H9 (cell line): ENCODE measurements around the gene INPP5E. TPM values are rescaled to one million over a fixed set of nuclear protein-coding genes. Genes with fewer than 3 reads are reported as not detected.

Experiments
- DNase-seq: peaks from one replicate; pipeline ENCODE4 v3.0.0-alpha.2; 2017
- H2AFZ ChIP-seq: one replicate; pipeline ENCODE4 v1.6.1; 2013; ENCODE audit warnings: mild to moderate bottlenecking, low read length, control low read depth, moderate library complexity
- H2AK5ac ChIP-seq: 2 replicates; pipeline ENCODE4 v1.6.1; 2013; ENCODE audit warnings: low read length, control low read depth, mixed read lengths; ENCODE audit not compliant: insufficient read length
- H2BK120ac ChIP-seq: one replicate; pipeline ENCODE4 v1.6.1; 2013; ENCODE audit warnings: low read depth, mild to moderate bottlenecking, low read length, control low read depth, inconsistent platforms; ENCODE audit not compliant: poor library complexity, severe bottlenecking
- H2BK12ac ChIP-seq: 2 replicates; pipeline ENCODE4 v1.6.1; 2013; ENCODE audit warnings: low read length, control low read depth, mixed read lengths, low read depth; ENCODE audit not compliant: insufficient read length
- H2BK15ac ChIP-seq: 2 replicates; pipeline ENCODE4 v1.6.1; 2013; ENCODE audit warnings: low read depth, low read length, control low read depth
- H2BK20ac ChIP-seq: one replicate; pipeline ENCODE4 v1.6.1; 2013; ENCODE audit warnings: low read depth, mild to moderate bottlenecking, low read length, control low read depth, inconsistent platforms; ENCODE audit not compliant: poor library complexity, severe bottlenecking
- H2BK5ac ChIP-seq: 2 replicates; pipeline ENCODE4 v1.6.1; 2013; ENCODE audit warnings: low read length, control low read depth, mixed read lengths; ENCODE audit not compliant: insufficient read length
- H3K14ac ChIP-seq: 2 replicates; pipeline ENCODE4 v1.6.1; 2013; ENCODE audit warnings: low read length, control low read depth; ENCODE audit not compliant: insufficient read depth
- H3K18ac ChIP-seq: 2 replicates; pipeline ENCODE4 v1.6.1; 2013; ENCODE audit warnings: low read depth, mild to moderate bottlenecking, mixed read lengths, low read length, control low read depth; ENCODE audit not compliant: insufficient read length
- H3K23ac ChIP-seq: 2 replicates; pipeline ENCODE4 v1.6.1; 2013; ENCODE audit warnings: low read length, control low read depth, mixed read lengths, low read depth; ENCODE audit not compliant: insufficient read length
- H3K23me2 ChIP-seq: 2 replicates; pipeline ENCODE4 v1.6.1; 2013; ENCODE audit warnings: low read depth, mild to moderate bottlenecking, mixed read lengths, low read length, control low read depth; ENCODE audit not compliant: insufficient read length, poor library complexity, severe bottlenecking
- H3K27ac ChIP-seq: 2 replicates; pipeline ENCODE4 v1.5.1; 2013; ENCODE audit warnings: low read length, control low read depth, mixed read lengths, low read depth; ENCODE audit not compliant: insufficient read length
- H3K27me3 ChIP-seq: 2 replicates; pipeline ENCODE4 v1.6.1; 2013; ENCODE audit warnings: low read length, control low read depth, inconsistent platforms; ENCODE audit not compliant: insufficient read depth
- H3K4ac ChIP-seq: 2 replicates; pipeline ENCODE4 v1.6.1; 2013; ENCODE audit warnings: low read depth, mild to moderate bottlenecking, control low read depth, inconsistent platforms, low read length, moderate library complexity
- H3K4me1 ChIP-seq: 2 replicates; pipeline ENCODE4 v1.6.1; 2013; ENCODE audit warnings: low read length, control low read depth, inconsistent platforms; ENCODE audit not compliant: insufficient read depth
- H3K4me2 ChIP-seq: 2 replicates; pipeline ENCODE4 v1.6.1; 2013; ENCODE audit warnings: low read length, control low read depth, mixed read lengths; ENCODE audit not compliant: insufficient read length, insufficient read depth
- H3K56ac ChIP-seq: 2 replicates; pipeline ENCODE4 v1.6.1; 2013; ENCODE audit warnings: low read depth, mild to moderate bottlenecking, mixed read lengths, low read length, control low read depth; ENCODE audit not compliant: insufficient read length
- H3K79me1 ChIP-seq: 2 replicates; pipeline ENCODE4 v1.6.1; 2013; ENCODE audit warnings: low read depth, mild to moderate bottlenecking, moderate library complexity, low read length, control low read depth, inconsistent platforms; ENCODE audit not compliant: insufficient read depth, poor library complexity, severe bottlenecking
- H3K79me2 ChIP-seq: 2 replicates; pipeline ENCODE4 v1.6.1; 2013; ENCODE audit warnings: low read length, control low read depth, inconsistent platforms; ENCODE audit not compliant: insufficient read depth
- H3K9ac ChIP-seq: 2 replicates; pipeline ENCODE4 v1.6.1; 2013; ENCODE audit warnings: low read length, control low read depth, mixed read lengths; ENCODE audit not compliant: insufficient read length; ENCODE audit errors: extremely low read depth
- H3K9me3 ChIP-seq: one replicate; pipeline ENCODE4 v1.6.1; 2013; ENCODE audit warnings: low read depth, low read length, inconsistent platforms; ENCODE audit not compliant: control insufficient read depth
- H3T11ph ChIP-seq: one replicate; pipeline ENCODE4 v1.6.1; 2013; ENCODE audit warnings: mild to moderate bottlenecking, low read length, control low read depth, inconsistent platforms
- H4K20me1 ChIP-seq: one replicate; pipeline ENCODE4 v1.6.1; 2013; ENCODE audit not compliant: control insufficient read depth, insufficient read length, insufficient read depth
- H4K5ac ChIP-seq: 2 replicates; pipeline ENCODE4 v1.6.1; 2013; ENCODE audit warnings: low read depth, mild to moderate bottlenecking, mixed read lengths, low read length, control low read depth; ENCODE audit not compliant: insufficient read length
- H4K8ac ChIP-seq: replicated peaks from 2 replicates; pipeline ENCODE4 v1.6.1; 2013; ENCODE audit warnings: low read length, control low read depth, mixed read lengths, low read depth; ENCODE audit not compliant: insufficient read length
- H4K91ac ChIP-seq: 2 replicates; pipeline ENCODE4 v1.6.1; 2013; ENCODE audit warnings: low read depth, mild to moderate bottlenecking, moderate library complexity, mixed read lengths, low read length, control low read depth; ENCODE audit not compliant: insufficient read length
- H3K27ac Mint-ChIP-seq, 3 experiments: 2 replicates in 2 of 3; 3 replicates in 1 of 3; pipeline ENCODE4 v1.8.0; 2020 to 2021; ENCODE audit warnings: mixed read lengths in 3 of 3, mild to moderate bottlenecking in 1 of 3, moderate library complexity in 1 of 3
- H3K27me3 Mint-ChIP-seq: 2 replicates; pipeline ENCODE4 v1.8.0; 2021; ENCODE audit warnings: low read depth, mild to moderate bottlenecking, moderate library complexity, mixed read lengths
- H3K36me3 Mint-ChIP-seq, 3 experiments: 2 replicates in 2 of 3; 3 replicates in 1 of 3; pipeline ENCODE4 v1.8.0; 2020 to 2021; ENCODE audit warnings: low read depth in 3 of 3, mixed read lengths in 3 of 3; ENCODE audit not compliant: insufficient read depth in 1 of 3
- H3K4me1 Mint-ChIP-seq, 2 experiments: 2 replicates each; pipeline ENCODE4 v1.8.0; 2020; ENCODE audit warnings: mixed read lengths in 2 of 2
- H3K4me3 Mint-ChIP-seq, 2 experiments: 2 replicates in 1 of 2; 3 replicates in 1 of 2; pipeline ENCODE4 v1.8.0; 2020 to 2021; ENCODE audit warnings: mild to moderate bottlenecking in 2 of 2, mixed read lengths in 2 of 2, moderate library complexity in 1 of 2
- H3K9me3 Mint-ChIP-seq, 2 experiments: 2 replicates in 1 of 2; 3 replicates in 1 of 2; pipeline ENCODE4 v1.8.0; 2020; ENCODE audit warnings: mild to moderate bottlenecking in 2 of 2, mixed read lengths in 2 of 2, moderate library complexity in 1 of 2
- WGBS: extraction: QIAGEN DNeasy Blood & Tissue Kit; methylation state at CpG from one replicate; pipeline ENCODE4 v1.1.7; 2013; ENCODE audit warnings: missing lambda C conversion rate, low lambda C conversion rate, mixed read lengths; ENCODE audit not compliant: insufficient read length; ENCODE audit errors: extremely low coverage; 5-methylcytosine and 5-hydroxymethylcytosine counted together
- total RNA-seq: library from RNA; stranded (reverse); gene quantifications from 2 replicates; pipeline ENCODE4 v1.2.1, GENCODE V29; 2021
- TF ChIP-seq, protein P1 (sequence below): fragments of 200-600 bp; sonication (generic); conservative IDR thresholded peaks from 3 replicates; pipeline ENCODE4 v1.8.0; 2021; ENCODE audit warnings: antibody characterized with exemption, mild to moderate bottlenecking

Gene INPP5E
- total RNA-seq, 1 experiment from 2014 or later: 21.0 TPM

GRCh38 chr9:136466155-136466541 lies 26.5 kb upstream of the INPP5E start:
- H4K91ac ChIP-seq: no peak overlapping the region
- no peak overlapping the region for H2BK15ac ChIP-seq
- H3K23ac ChIP-seq: no peak overlapping the region
- WGBS: no CpG with 5 or more reads among the region's 30 CpGs
- no peaks in the 10 kb centered on the region for H3K9me3 ChIP-seq
- H2BK5ac ChIP-seq: no peak overlapping the region
- no peak overlapping the region for H3K27ac ChIP-seq
- no peak overlapping the region for H4K5ac ChIP-seq
- no peak overlapping the region for H3T11ph ChIP-seq
- H3K4me1 Mint-ChIP-seq: no peaks in the 10 kb centered on the region
- no peaks in the 10 kb centered on the region for H3K4me1 ChIP-seq
- TF ChIP-seq, protein P1, sequence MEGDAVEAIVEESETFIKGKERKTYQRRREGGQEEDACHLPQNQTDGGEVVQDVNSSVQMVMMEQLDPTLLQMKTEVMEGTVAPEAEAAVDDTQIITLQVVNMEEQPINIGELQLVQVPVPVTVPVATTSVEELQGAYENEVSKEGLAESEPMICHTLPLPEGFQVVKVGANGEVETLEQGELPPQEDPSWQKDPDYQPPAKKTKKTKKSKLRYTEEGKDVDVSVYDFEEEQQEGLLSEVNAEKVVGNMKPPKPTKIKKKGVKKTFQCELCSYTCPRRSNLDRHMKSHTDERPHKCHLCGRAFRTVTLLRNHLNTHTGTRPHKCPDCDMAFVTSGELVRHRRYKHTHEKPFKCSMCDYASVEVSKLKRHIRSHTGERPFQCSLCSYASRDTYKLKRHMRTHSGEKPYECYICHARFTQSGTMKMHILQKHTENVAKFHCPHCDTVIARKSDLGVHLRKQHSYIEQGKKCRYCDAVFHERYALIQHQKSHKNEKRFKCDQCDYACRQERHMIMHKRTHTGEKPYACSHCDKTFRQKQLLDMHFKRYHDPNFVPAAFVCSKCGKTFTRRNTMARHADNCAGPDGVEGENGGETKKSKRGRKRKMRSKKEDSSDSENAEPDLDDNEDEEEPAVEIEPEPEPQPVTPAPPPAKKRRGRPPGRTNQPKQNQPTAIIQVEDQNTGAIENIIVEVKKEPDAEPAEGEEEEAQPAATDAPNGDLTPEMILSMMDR: no peak
- H3K18ac ChIP-seq: no peak overlapping the region
- no peak for DNase-seq
- H3K27ac Mint-ChIP-seq: no peak overlapping the region
- peaks cover 4% of the 10 kb centered on the region for H3K79me1 ChIP-seq
- no peak overlapping the region for H4K8ac ChIP-seq
- H3K4me2 ChIP-seq: no peak overlapping the region
- H3K27me3 Mint-ChIP-seq: no peaks in the 10 kb centered on the region
- H3K9me3 Mint-ChIP-seq: no peaks in the 10 kb centered on the region
- H2AFZ ChIP-seq: no peak overlapping the region
- H2BK20ac ChIP-seq: no peak overlapping the region
- peaks cover 51 to 86% (median 84%) of the 10 kb centered on the region in 3 experiments; a peak in 6 of 7 replicates for H3K36me3 Mint-ChIP-seq
- no peak overlapping the region for H3K4ac ChIP-seq
- H3K23me2 ChIP-seq: no peaks in the 10 kb centered on the region
- no peak overlapping the region for H3K9ac ChIP-seq
- no peak overlapping the region for H2BK120ac ChIP-seq
- H3K56ac ChIP-seq: no peak overlapping the region
- no peaks in the 10 kb centered on the region for H4K20me1 ChIP-seq
- no peak overlapping the region for H2AK5ac ChIP-seq
- H3K14ac ChIP-seq: no peak overlapping the region
- H2BK12ac ChIP-seq: no peak overlapping the region
- H3K27me3 ChIP-seq: no peaks in the 10 kb centered on the region
- no peak overlapping the region for H3K4me3 Mint-ChIP-seq
- peaks cover 8% of the 10 kb centered on the region; the same call in 1 of the 2 replicates for H3K79me2 ChIP-seq
